ENCODE data around the gene CLEC17A. TPM values are rescaled to one million over a fixed set of nuclear protein-coding genes. Genes with fewer than 3 reads are reported as not detected.

The CLEC17A gene
- total and polyA plus RNA-seq, 2 experiments from 2014 or later: not detected

GRCh38 chr19:14571695-14572490 is 11.0 kb upstream of the CLEC17A start, which contains the start of gene NDUFB7:
NDUFB7 (minus strand) TSS chr19:14572066; CDS start chr19:14572000, 66 bp downstream.
- Histone ChIP-seq H3K27ac (peak within 1 kb of the TSS; percentile 58), H3K36me3 (no peaks in the 10 kb centered on the region), H3K27me3 (no peaks in the 10 kb centered on the region), H3K9me3 (ENCODE audit: low read depth) (no peaks in the 10 kb centered on the region), H3K4me1 (ENCODE audit: low read depth) (peaks cover 7% of the 10 kb centered on the region), H3K4me3 (peak within 1 kb of the TSS; percentile 96)
- DNase-seq (ENCODE audit: low read depth in 1 of 2, low spot score in 1 of 2): peak; percentile 92 to 96
- peak; percentile 66 for TF ChIP-seq CTCF (IDR thresholded peaks at IDR 0.05; ENCODE audit: low read depth, low read length)

DNA sequence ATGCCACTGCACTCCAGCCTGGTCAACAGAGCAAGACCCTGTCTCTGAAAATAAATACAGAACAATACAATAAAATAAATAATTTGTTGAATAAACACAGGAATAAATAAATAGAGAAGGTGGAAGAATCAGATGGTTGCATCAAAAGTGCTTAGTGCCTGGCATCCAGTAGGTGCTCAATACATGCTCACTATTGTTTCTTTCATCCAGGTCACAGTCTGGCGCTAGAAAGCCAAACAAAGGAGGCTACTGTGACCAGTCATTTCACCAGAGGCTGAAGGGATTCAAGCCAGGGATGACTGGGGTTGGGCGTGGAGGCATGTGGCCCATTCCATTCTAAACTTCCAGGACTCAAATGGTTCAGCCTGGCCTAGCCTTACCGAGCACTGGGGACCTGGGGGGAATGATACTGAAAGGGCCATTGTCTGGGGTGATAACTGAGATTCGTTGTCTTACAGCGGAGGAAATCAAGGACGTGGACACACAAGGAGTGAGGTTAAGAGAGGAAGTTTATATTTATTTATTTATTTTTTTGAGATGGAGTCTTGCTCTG is 7.4 kb upstream of the CLEC17A start:
- no peaks in the 10 kb centered on the region for H3K36me3 ChIP-seq
- H3K9me3 ChIP-seq (ENCODE audit: low read depth): no peaks in the 10 kb centered on the region
- H3K27me3 ChIP-seq: no peaks in the 10 kb centered on the region
- peaks cover 7% of the 10 kb centered on the region for H3K4me1 ChIP-seq (ENCODE audit: low read depth)
- no peak for DNase-seq (ENCODE audit: low read depth in 1 of 2, low spot score in 1 of 2)
- TF ChIP-seq CTCF (IDR thresholded peaks at IDR 0.05; ENCODE audit: low read depth, low read length): no peak
- H3K27ac ChIP-seq: no peak overlapping the region
- no peak overlapping the region for H3K4me3 ChIP-seq

DNA sequence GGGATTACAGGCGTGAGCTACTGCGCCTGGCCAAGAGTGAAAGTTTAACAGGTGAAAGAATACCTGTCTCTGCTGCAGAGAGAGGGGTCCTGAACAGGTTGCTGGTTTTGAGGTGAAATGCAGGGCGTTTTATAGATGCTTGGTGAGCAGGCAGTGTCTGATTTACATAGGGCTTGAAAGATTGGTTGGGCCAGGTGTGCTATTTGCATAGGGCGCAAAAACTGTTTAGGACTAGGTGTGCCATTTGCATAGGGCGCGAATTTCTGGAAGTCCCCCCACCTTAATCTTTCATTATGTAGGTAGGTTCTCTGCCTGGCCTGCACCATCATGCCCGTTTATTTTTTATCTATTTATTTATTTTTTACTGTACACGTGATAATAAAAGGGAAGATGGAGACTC is 6.5 kb upstream of the CLEC17A start:
- Histone ChIP-seq H3K27me3 (no peaks in the 10 kb centered on the region), H3K4me1 (ENCODE audit: low read depth) (no peaks in the 10 kb centered on the region), H3K4me3 (no peak overlapping the region), H3K9me3 (ENCODE audit: low read depth) (no peaks in the 10 kb centered on the region), H3K27ac (no peak overlapping the region), H3K36me3 (no peaks in the 10 kb centered on the region)
- no peak for TF ChIP-seq CTCF (IDR thresholded peaks at IDR 0.05; ENCODE audit: low read depth, low read length)
- DNase-seq (ENCODE audit: low read depth in 1 of 2, low spot score in 1 of 2): no peak

- no peak for TF ChIP-seq CTCF (IDR thresholded peaks at IDR 0.05; ENCODE audit: low read depth, low read length)
- no peaks in the 10 kb centered on the region for H3K27me3 ChIP-seq
- H3K36me3 ChIP-seq: no peaks in the 10 kb centered on the region
- no peak overlapping the region for H3K4me3 ChIP-seq
- no peak overlapping the region for H3K27ac ChIP-seq
- no peak for DNase-seq (ENCODE audit: low read depth in 1 of 2, low spot score in 1 of 2)
- H3K9me3 ChIP-seq (ENCODE audit: low read depth): no peaks in the 10 kb centered on the region
- H3K4me1 ChIP-seq (ENCODE audit: low read depth): no peaks in the 10 kb centered on the region
Measured at GRCh38 chr19:14577264-14577663, 5.6 kb upstream of the CLEC17A start.

DNA sequence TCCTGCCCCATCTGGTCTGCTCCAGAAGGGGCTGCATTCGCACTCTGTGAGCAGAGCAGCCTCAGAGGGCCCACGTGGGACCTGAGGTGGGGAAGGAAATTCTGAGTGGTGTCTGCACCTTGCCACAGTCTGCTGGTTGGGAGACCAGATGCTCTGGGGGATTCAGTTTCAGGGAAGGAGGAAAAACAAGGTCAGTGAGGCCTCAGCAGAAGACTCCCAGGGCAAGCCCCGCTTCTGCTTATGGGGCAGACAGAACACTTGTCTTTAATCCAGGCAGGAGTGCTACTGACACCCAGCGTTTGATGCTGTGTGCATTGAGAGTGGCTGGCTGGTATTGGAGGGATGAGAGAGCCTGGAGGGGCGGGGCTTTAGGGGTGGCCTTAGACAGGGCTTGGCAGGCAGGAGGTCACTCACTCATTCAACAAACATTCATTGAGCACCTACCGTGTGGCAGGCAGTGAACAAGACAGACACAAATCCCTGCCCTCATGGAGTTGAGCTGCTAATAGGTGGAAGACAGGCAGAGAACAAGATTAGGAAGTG is 4.9 kb upstream of the CLEC17A start:
- H3K9me3 ChIP-seq (ENCODE audit: low read depth): no peaks in the 10 kb centered on the region
- no peak for TF ChIP-seq CTCF (IDR thresholded peaks at IDR 0.05; ENCODE audit: low read depth, low read length)
- no peak for DNase-seq (ENCODE audit: low read depth in 1 of 2, low spot score in 1 of 2)

More for the DNA sequence above, 4.9 kb upstream of the CLEC17A start:
- Histone ChIP-seq H3K36me3 (no peaks in the 10 kb centered on the region), H3K4me1 (ENCODE audit: low read depth) (no peaks in the 10 kb centered on the region), H3K4me3 (no peak overlapping the region), H3K27me3 (no peaks in the 10 kb centered on the region), H3K27ac (no peak overlapping the region)
